Measurements from ENCODE around the gene NOL4L. TPM values are rescaled to one million over a fixed set of nuclear protein-coding genes. Genes with fewer than 3 reads are reported as not detected.

The NOL4L gene
- total RNA-seq, 1 experiment from 2014 or later: 31.7 TPM

GRCh38 chr20:32589769-32590168 lies 4.6 kb upstream of the NOL4L start:
- Histone ChIP-seq H2BK12ac (ENCODE audit: insufficient read length, low read depth, low read length) (no peak overlapping the region), H2BK15ac (ENCODE audit: low read depth, low read length) (no peak overlapping the region), H3K4me1 (ENCODE audit: insufficient read depth, low read length) (0 out of 2 replicates have a peak, but pooled peaks cover 2% of the 10 kb centered on the region), H3K79me2 (ENCODE audit: insufficient read depth, low read length) (no peaks in the 10 kb centered on the region), H3K14ac (ENCODE audit: insufficient read depth, low read length) (no peak overlapping the region), H2AK5ac (ENCODE audit: insufficient read length, low read length) (no peak overlapping the region), H3K23ac (ENCODE audit: insufficient read length, low read depth, low read length) (no peak overlapping the region), H2AFZ (ENCODE audit: low read length) (no peak overlapping the region), H3K79me1 (ENCODE audit: insufficient read depth, low read depth, low read length, poor library complexity, severe bottlenecking) (no peaks in the 10 kb centered on the region), H2BK5ac (ENCODE audit: insufficient read length, low read length) (no peak overlapping the region), H3K27me3 (ENCODE audit: insufficient read depth, low read length) (peaks cover 13% of the 10 kb centered on the region; the same call in 1 of the 2 replicates), H3K4ac (ENCODE audit: low read depth, low read length) (no peak overlapping the region), H3K56ac (ENCODE audit: insufficient read length, low read depth, low read length) (no peak overlapping the region), H3K23me2 (ENCODE audit: insufficient read length, low read depth, low read length, poor library complexity, severe bottlenecking) (peaks cover 3% of the 10 kb centered on the region), H3K9me3 (ENCODE audit: control insufficient read depth, low read depth, low read length) (no peaks in the 10 kb centered on the region), H2BK120ac (ENCODE audit: low read depth, low read length, poor library complexity, severe bottlenecking) (no peak overlapping the region), H3T11ph (ENCODE audit: low read length) (no peak overlapping the region), H3K27ac (ENCODE audit: insufficient read length, low read depth, low read length) (no peak overlapping the region), H2BK20ac (ENCODE audit: low read depth, low read length, poor library complexity, severe bottlenecking) (no peak overlapping the region), H4K5ac (ENCODE audit: insufficient read length, low read depth, low read length) (no peak overlapping the region), H4K20me1 (ENCODE audit: control insufficient read depth, insufficient read depth, insufficient read length) (no peaks in the 10 kb centered on the region), H3K4me2 (ENCODE audit: insufficient read depth, insufficient read length, low read length) (no peak overlapping the region), H3K18ac (ENCODE audit: insufficient read length, low read depth, low read length) (no peak overlapping the region), H4K91ac (ENCODE audit: insufficient read length, low read depth, low read length) (no peak overlapping the region), H4K8ac (replicated peaks; ENCODE audit: insufficient read length, low read depth, low read length) (no peak overlapping the region), H3K9ac (ENCODE audit: extremely low read depth, insufficient read length, low read length) (no peak overlapping the region)
- no peak for DNase-seq
- TF ChIP-seq CTCF (conservative IDR thresholded peaks at IDR 0.05): no peak
- Mint-ChIP-seq H3K36me3 (ENCODE audit: insufficient read depth in 1 of 3, low read depth in 3 of 3) (peaks cover 0 to 2% (median 0%) of the 10 kb centered on the region in 3 experiments; a peak in 1 of 7 replicates), H3K27ac (no peak overlapping the region), H3K4me1 (peaks cover 7 to 15% of the 10 kb centered on the region in 2 experiments), H3K27me3 (ENCODE audit: low read depth) (peaks cover 62% of the 10 kb centered on the region), H3K4me3 (no peak overlapping the region), H3K9me3 (no peaks in the 10 kb centered on the region; a peak in 1 of 5 replicates)
- no CpG with 5 or more reads among the region's 5 CpGs for WGBS (ENCODE audit: extremely low coverage, insufficient read length, low lambda C conversion rate)
